C4-2B (cell line): ENCODE results near the gene HECTD3.

ENCODE experiments used
- ZFX ChIP-seq: fragments of 450-650 bp; IDR thresholded peaks from 2 replicates; pipeline ENCODE4 v1.6.1; 2017
- TF ChIP-seq, protein P1 (sequence below): fragments of 450-650 bp; conservative IDR thresholded peaks from 2 replicates; pipeline ENCODE4 v1.5.1; 2017; ENCODE audit warnings: mild to moderate bottlenecking

DNA sequence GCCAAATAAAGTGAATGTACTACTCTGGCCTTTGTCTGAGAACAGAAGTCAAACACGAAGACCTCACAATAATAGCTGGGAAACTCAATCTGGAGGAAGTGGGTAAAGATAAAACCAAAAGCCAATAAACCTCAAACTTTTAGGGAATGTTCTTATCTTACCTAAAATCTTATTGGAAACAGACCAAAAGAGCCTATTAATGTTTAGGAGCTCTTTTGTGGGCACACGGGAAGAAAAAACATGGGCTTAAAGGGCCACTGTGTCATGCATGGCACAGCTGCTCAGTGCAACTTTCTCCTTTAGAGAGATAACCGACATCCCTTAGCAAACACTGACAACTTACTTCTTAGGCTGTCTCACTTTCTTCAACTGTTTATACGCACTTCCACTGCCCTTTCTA is 40.8 kb downstream of the HECTD3 start:
- TF ChIP-seq, protein P1, sequence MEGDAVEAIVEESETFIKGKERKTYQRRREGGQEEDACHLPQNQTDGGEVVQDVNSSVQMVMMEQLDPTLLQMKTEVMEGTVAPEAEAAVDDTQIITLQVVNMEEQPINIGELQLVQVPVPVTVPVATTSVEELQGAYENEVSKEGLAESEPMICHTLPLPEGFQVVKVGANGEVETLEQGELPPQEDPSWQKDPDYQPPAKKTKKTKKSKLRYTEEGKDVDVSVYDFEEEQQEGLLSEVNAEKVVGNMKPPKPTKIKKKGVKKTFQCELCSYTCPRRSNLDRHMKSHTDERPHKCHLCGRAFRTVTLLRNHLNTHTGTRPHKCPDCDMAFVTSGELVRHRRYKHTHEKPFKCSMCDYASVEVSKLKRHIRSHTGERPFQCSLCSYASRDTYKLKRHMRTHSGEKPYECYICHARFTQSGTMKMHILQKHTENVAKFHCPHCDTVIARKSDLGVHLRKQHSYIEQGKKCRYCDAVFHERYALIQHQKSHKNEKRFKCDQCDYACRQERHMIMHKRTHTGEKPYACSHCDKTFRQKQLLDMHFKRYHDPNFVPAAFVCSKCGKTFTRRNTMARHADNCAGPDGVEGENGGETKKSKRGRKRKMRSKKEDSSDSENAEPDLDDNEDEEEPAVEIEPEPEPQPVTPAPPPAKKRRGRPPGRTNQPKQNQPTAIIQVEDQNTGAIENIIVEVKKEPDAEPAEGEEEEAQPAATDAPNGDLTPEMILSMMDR: no peak
- TF ChIP-seq ZFX: no peak
